Measurements from ENCODE around the gene KAT8. TPM values are rescaled to one million over a fixed set of nuclear protein-coding genes. Genes with fewer than 3 reads are reported as not detected.
A peak's percentile ranks its signal among the peaks of the same experiment; 100 is the strongest.

The KAT8 gene
- total RNA-seq, 2 donors from 2014 or later, result 51.0 to 55.8 TPM

DNA sequence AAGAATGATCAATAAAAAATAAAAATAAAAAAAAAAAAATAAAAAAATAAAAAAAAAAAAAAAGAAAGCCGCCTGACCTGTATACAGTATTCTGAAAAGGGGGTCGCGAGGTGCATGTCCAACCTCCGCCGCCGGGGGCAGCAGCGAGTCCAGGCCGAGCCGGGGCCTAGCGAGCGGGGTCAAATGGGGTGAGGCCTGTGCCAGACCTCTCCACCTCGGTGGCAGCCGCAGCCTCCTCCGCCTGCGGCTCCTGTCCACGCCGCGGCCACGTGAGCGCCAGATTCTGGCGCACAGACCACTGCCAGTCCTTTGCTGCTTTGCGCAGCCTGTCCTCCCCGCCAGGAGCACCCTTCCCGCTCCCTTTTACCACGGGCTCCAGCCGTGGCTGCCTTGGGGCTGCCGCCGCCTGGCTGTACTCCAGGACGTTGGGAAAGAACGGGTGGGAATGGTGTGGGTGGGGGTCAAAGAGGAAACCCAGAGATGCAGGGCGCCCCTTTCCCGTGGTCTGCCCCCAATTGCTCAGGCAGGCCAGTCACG, 11.7 kb upstream of the KAT8 start:
- H3K4me1 ChIP-seq (ENCODE audit: control insufficient read depth, insufficient read depth, low read length), result no peaks in the 10 kb centered on the region
- no peak overlapping the region for H3K9ac ChIP-seq (ENCODE audit: extremely low read depth, low read length, poor library complexity, severe bottlenecking)

GRCh38 chr16:31106509-31107464, 10.7 kb upstream of the KAT8 start:
- Histone ChIP-seq H3K27ac (ENCODE audit: low read depth, low read length) (no peak overlapping the region), H3K9ac (ENCODE audit: extremely low read depth, low read length, poor library complexity, severe bottlenecking) (no peak overlapping the region), H3K27me3 (ENCODE audit: control insufficient read depth, insufficient read depth, low read length, poor library complexity, severe bottlenecking) (no peaks in the 10 kb centered on the region), H3K4me1 (ENCODE audit: control insufficient read depth, insufficient read depth, low read length) (no peaks in the 10 kb centered on the region), H3K4me3 (ENCODE audit: low read length) (no peak overlapping the region), H3K9me3 (ENCODE audit: control insufficient read depth, low read length) (no peaks in the 10 kb centered on the region), H3K36me3 (ENCODE audit: control insufficient read depth, insufficient read depth, low read length) (peaks cover 24% of the 10 kb centered on the region)
- Mint-ChIP-seq H3K4me3 (peak overlapping the region; percentile 57), H3K36me3 (ENCODE audit: low read depth) (peaks cover 22% of the 10 kb centered on the region), H3K9me3 (peaks cover 10% of the 10 kb centered on the region), H3K27me3 (ENCODE audit: insufficient read depth) (no peaks in the 10 kb centered on the region), H3K4me1 (no peaks in the 10 kb centered on the region), H3K27ac (no peak overlapping the region)
- no peak for DNase-seq
- TF ChIP-seq, protein P1, sequence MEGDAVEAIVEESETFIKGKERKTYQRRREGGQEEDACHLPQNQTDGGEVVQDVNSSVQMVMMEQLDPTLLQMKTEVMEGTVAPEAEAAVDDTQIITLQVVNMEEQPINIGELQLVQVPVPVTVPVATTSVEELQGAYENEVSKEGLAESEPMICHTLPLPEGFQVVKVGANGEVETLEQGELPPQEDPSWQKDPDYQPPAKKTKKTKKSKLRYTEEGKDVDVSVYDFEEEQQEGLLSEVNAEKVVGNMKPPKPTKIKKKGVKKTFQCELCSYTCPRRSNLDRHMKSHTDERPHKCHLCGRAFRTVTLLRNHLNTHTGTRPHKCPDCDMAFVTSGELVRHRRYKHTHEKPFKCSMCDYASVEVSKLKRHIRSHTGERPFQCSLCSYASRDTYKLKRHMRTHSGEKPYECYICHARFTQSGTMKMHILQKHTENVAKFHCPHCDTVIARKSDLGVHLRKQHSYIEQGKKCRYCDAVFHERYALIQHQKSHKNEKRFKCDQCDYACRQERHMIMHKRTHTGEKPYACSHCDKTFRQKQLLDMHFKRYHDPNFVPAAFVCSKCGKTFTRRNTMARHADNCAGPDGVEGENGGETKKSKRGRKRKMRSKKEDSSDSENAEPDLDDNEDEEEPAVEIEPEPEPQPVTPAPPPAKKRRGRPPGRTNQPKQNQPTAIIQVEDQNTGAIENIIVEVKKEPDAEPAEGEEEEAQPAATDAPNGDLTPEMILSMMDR (conservative IDR thresholded peaks at IDR 0.05), result no peak
- WGBS, 2 experiments (ENCODE audit: insufficient coverage in 1 of 2, insufficient read length in 1 of 2), result 93 to 96% methylated on average over 23 to 28 of the region's 28 CpGs

More for the DNA sequence above, 11.7 kb upstream of the KAT8 start:
- H3K9me3 Mint-ChIP-seq, result peaks cover 10% of the 10 kb centered on the region
- no peak overlapping the region for H3K27ac Mint-ChIP-seq
- TF ChIP-seq, protein P1 (conservative IDR thresholded peaks at IDR 0.05), result peak; percentile 83
- DNase-seq, result peak; percentile 98
- WGBS, 2 experiments (ENCODE audit: insufficient coverage in 1 of 2, insufficient read length in 1 of 2), result 48 to 60% methylated on average over 13 to 30 of the region's 33 CpGs
- Histone ChIP-seq H3K27me3 (ENCODE audit: control insufficient read depth, insufficient read depth, low read length, poor library complexity, severe bottlenecking) (no peaks in the 10 kb centered on the region), H3K9me3 (ENCODE audit: control insufficient read depth, low read length) (no peaks in the 10 kb centered on the region), H3K4me3 (ENCODE audit: low read length) (no peak overlapping the region), H3K27ac (ENCODE audit: low read depth, low read length) (no peak overlapping the region), H3K36me3 (ENCODE audit: control insufficient read depth, insufficient read depth, low read length) (peaks cover 14% of the 10 kb centered on the region)
- peaks cover 14% of the 10 kb centered on the region for H3K36me3 Mint-ChIP-seq (ENCODE audit: low read depth)
- H3K27me3 Mint-ChIP-seq (ENCODE audit: insufficient read depth), result peaks cover 3% of the 10 kb centered on the region
- no peaks in the 10 kb centered on the region for H3K4me1 Mint-ChIP-seq
- no peak overlapping the region for H3K4me3 Mint-ChIP-seq

DNA sequence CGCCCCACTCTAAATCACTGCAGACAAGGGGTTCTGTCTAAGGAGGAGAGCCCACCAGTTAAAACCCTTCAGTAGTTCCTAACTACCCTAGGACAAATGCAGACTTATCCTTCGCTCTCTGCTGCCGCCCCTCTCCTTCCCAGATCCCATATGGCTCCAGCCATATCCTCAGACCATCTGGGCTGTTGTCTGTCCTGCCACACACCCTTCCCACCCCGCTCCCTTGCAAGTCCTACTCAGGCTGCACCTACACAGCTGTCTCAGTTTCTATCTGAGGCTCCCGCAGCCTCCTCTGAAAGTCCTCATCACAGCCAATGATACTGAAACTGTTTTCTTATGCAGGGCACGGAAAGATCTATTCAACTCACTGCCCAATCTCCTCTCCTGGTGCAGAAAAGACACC, 10.0 kb upstream of the KAT8 start:
- H3K4me3 ChIP-seq (ENCODE audit: low read length), result peak overlapping the region; percentile 80
- no peaks in the 10 kb centered on the region for H3K27me3 Mint-ChIP-seq (ENCODE audit: insufficient read depth)
- TF ChIP-seq, protein P1 (conservative IDR thresholded peaks at IDR 0.05), result no peak
- H3K4me1 Mint-ChIP-seq, result no peaks in the 10 kb centered on the region
- WGBS, 2 experiments (ENCODE audit: insufficient coverage in 1 of 2, insufficient read length in 1 of 2), result 90 to 96% methylated on average over 6 of the region's 6 CpGs
- H3K27ac Mint-ChIP-seq, result no peak overlapping the region
- H3K36me3 Mint-ChIP-seq (ENCODE audit: low read depth), result peaks cover 27% of the 10 kb centered on the region
- no peak overlapping the region for H3K27ac ChIP-seq (ENCODE audit: low read depth, low read length)
- peaks cover 26% of the 10 kb centered on the region for H3K36me3 ChIP-seq (ENCODE audit: control insufficient read depth, insufficient read depth, low read length)
- no peaks in the 10 kb centered on the region for H3K4me1 ChIP-seq (ENCODE audit: control insufficient read depth, insufficient read depth, low read length)
- DNase-seq, result no peak
- peaks cover 9% of the 10 kb centered on the region for H3K9me3 Mint-ChIP-seq
- no peak overlapping the region for H3K9ac ChIP-seq (ENCODE audit: extremely low read depth, low read length, poor library complexity, severe bottlenecking)
- H3K27me3 ChIP-seq (ENCODE audit: control insufficient read depth, insufficient read depth, low read length, poor library complexity, severe bottlenecking), result no peaks in the 10 kb centered on the region
- H3K4me3 Mint-ChIP-seq, result peak overlapping the region; percentile 57
- no peaks in the 10 kb centered on the region for H3K9me3 ChIP-seq (ENCODE audit: control insufficient read depth, low read length)

Measured in endodermal cell (in vitro differentiated cells).